Body of pancreas (tissue), 4 donors: ENCODE data around the gene ARPP21. TPM values are rescaled to one million over a fixed set of nuclear protein-coding genes. Genes with fewer than 3 reads are reported as not detected.

Experiments
- ATAC-seq: fragments of 150-250 bp; one replicate; pipeline ENCODE4 v1.9.1; 2016
- DNase-seq, 4 donors: peaks; one replicate each; pipeline ENCODE4 v3.0.0-alpha.2; 2019
- H3K27ac ChIP-seq, 4 donors: fragments of 200-600 bp; sonication (generic); 1 replicate in 3 of 4; 2 replicates in 1 of 4; pipeline versions ENCODE4 v1.5.1 to v1.6.1; 2016 to 2019; ENCODE audit warnings: mild to moderate bottlenecking in 1 of 4, mixed read lengths in 1 of 4, moderate library complexity in 1 of 4
- H3K27me3 ChIP-seq, 2 donors: fragments of 200-600 bp; sonication (generic); one replicate each; pipeline ENCODE4 v1.6.0; 2016; ENCODE audit warnings: mild to moderate bottlenecking in 1 of 2
- H3K36me3 ChIP-seq, 2 donors: fragments of 200-600 bp; sonication (generic); replicated peaks in 1 of 2; 2 replicates each; pipeline ENCODE4 v1.5.1; 2016; ENCODE audit warnings: low read depth in 2 of 2; ENCODE audit not compliant: insufficient read depth in 1 of 2
- H3K4me1 ChIP-seq: fragments of 200-600 bp; sonication (generic); one replicate; pipeline ENCODE4 v1.6.0; 2016
- H3K4me3 ChIP-seq, 2 donors: fragments of 200-600 bp; sonication (generic); 1 replicate in 1 of 2; 2 replicates in 1 of 2; pipeline ENCODE4 v1.5.1; 2016 to 2019
- H3K9me3 ChIP-seq, 3 donors: fragments of 200-600 bp; sonication (generic); 1 replicate in 2 of 3; 2 replicates in 1 of 3; pipeline ENCODE4 v1.5.1; 2016
- CTCF ChIP-seq, 7 experiments: fragments of 450-650 bp in 4 of 7; fragments of 200-600 bp in 3 of 7; sonication (generic) in 3 of 7; IDR thresholded peaks; one replicate each; pipeline ENCODE4 v1.5.1; 2016 to 2019; ENCODE audit warnings: antibody characterized with exemption in 7 of 7
- POLR2A ChIP-seq, 3 donors: fragments of 450-650 bp; IDR thresholded peaks; one replicate each; pipeline ENCODE4 v1.6.1; 2016; ENCODE audit warnings: antibody characterized with exemption in 3 of 3, mild to moderate bottlenecking in 2 of 3
- WGBS, 2 donors: methylation state at CpG; one replicate each; pipeline ENCODE4 v1.1.5; 2017; 5-methylcytosine and 5-hydroxymethylcytosine counted together
- intact Hi-C: fragments of 100-400 bp; cut with DNase I; formaldehyde crosslinking; loops from one replicate; pipeline ENCODE4 v1.15.1; 2023
- total RNA-seq, 2 donors: library from RNA; depleted of rRNA; stranded (reverse); fragments of >200 nt; gene quantifications; one replicate each; pipeline ENCODE4 v1.1.0, GENCODE V29; 2016

ARPP21 gene
- total RNA-seq, 2 donors from 2014 or later, result not detected

GRCh38 chr3:35688826-35689225 is 49.5 kb downstream of the ARPP21 start:
- H3K27ac ChIP-seq, result no peak overlapping the region
- ATAC-seq (no peak), DNase-seq (no peak)
- intact Hi-C loops, result no loop called here
- H3K36me3 ChIP-seq, result no peaks in the 10 kb centered on the region
- H3K27me3 ChIP-seq, result no peaks in the 10 kb centered on the region
- TF ChIP-seq POLR2A (IDR thresholded peaks at IDR 0.05), result no peak
- no peak for TF ChIP-seq CTCF (IDR thresholded peaks at IDR 0.05)
- 58 to 60% methylated on average over 3 of the region's 3 CpGs for WGBS, 2 donors
- H3K4me3 ChIP-seq, result no peak overlapping the region
- H3K9me3 ChIP-seq, result no peaks in the 10 kb centered on the region
- no peaks in the 10 kb centered on the region for H3K4me1 ChIP-seq

GRCh38 chr3:35690271-35690670 is 50.9 kb downstream of the ARPP21 start:
- Histone ChIP-seq H3K36me3 (no peaks in the 10 kb centered on the region), H3K4me1 (no peaks in the 10 kb centered on the region), H3K27ac (no peak overlapping the region), H3K4me3 (no peak overlapping the region), H3K9me3 (no peaks in the 10 kb centered on the region), H3K27me3 (no peaks in the 10 kb centered on the region)
- 36 to 45% methylated on average over 4 of the region's 4 CpGs for WGBS, 2 donors
- DNase-seq, result no peak
- no peak for TF ChIP-seq CTCF (IDR thresholded peaks at IDR 0.05)
- TF ChIP-seq POLR2A (IDR thresholded peaks at IDR 0.05), result no peak
- no peak for ATAC-seq
- intact Hi-C loops, result no loop called here

- H3K4me1 ChIP-seq, result no peaks in the 10 kb centered on the region
- no peaks in the 10 kb centered on the region for H3K36me3 ChIP-seq
- no peak for TF ChIP-seq POLR2A (IDR thresholded peaks at IDR 0.05)
- no peak for TF ChIP-seq CTCF (IDR thresholded peaks at IDR 0.05)
- no peaks in the 10 kb centered on the region for H3K27me3 ChIP-seq
- no peak overlapping the region for H3K27ac ChIP-seq
- DNase-seq, result no peak
- no peak overlapping the region for H3K4me3 ChIP-seq
- intact Hi-C loops, result no loop called here
- 20 to 23% methylated on average over 3 of the region's 3 CpGs for WGBS, 2 donors
- ATAC-seq, result no peak
- H3K9me3 ChIP-seq, result no peaks in the 10 kb centered on the region
These were observed 66.6 kb downstream of the ARPP21 start for GRCh38 chr3:35705904-35706303.

- intact Hi-C loops, result no loop called here
- Histone ChIP-seq H3K27ac (no peak overlapping the region), H3K27me3 (no peaks in the 10 kb centered on the region), H3K36me3 (no peaks in the 10 kb centered on the region), H3K4me3 (no peak overlapping the region), H3K9me3 (no peaks in the 10 kb centered on the region), H3K4me1 (no peaks in the 10 kb centered on the region)
- no peak for DNase-seq
- 55 to 64% methylated on average over 3 of the region's 3 CpGs for WGBS, 2 donors
- ATAC-seq, result no peak
- TF ChIP-seq POLR2A (IDR thresholded peaks at IDR 0.05), result no peak
- no peak for TF ChIP-seq CTCF (IDR thresholded peaks at IDR 0.05)
These were observed 68.6 kb downstream of the ARPP21 start for GRCh38 chr3:35707904-35708303.

- Histone ChIP-seq H3K9me3 (no peaks in the 10 kb centered on the region), H3K4me3 (no peak overlapping the region), H3K27me3 (no peaks in the 10 kb centered on the region), H3K4me1 (no peaks in the 10 kb centered on the region), H3K27ac (no peak overlapping the region), H3K36me3 (no peaks in the 10 kb centered on the region)
- 33 to 42% methylated on average over 8 of the region's 8 CpGs for WGBS, 2 donors
- TF ChIP-seq POLR2A (IDR thresholded peaks at IDR 0.05) (no peak), CTCF (IDR thresholded peaks at IDR 0.05) (no peak)
- intact Hi-C loops, result no loop called here
- no peak for ATAC-seq
- DNase-seq, result no peak
These were observed 69.3 kb downstream of the ARPP21 start for GRCh38 chr3:35708394-35709271.
